Mucosa of descending colon (tissue), 3 donors: Measurements from ENCODE around the gene EPHA6. TPM values are rescaled to one million over a fixed set of nuclear protein-coding genes. Genes with fewer than 3 reads are reported as not detected.
"Not testable (repeated sequence)": the region's sequence is repeated elsewhere in the genome, so short reads cannot be mapped to it uniquely, and the experiment has no call there.

Source experiments
- ATAC-seq: fragments of 200-7000 bp; cut with Tn5 transposase; one replicate; pipeline ENCODE4 v1.9.1; 2020; ENCODE audit warnings: mild to moderate bottlenecking, moderate library complexity
- DNase-seq, 3 donors: peaks; one replicate each; pipeline ENCODE4 v3.0.0-alpha.2; 2020
- H3K36me3 ChIP-seq: fragments of 200-600 bp; one replicate; pipeline ENCODE4 v1.8.0; 2021; ENCODE audit warnings: low read depth, mild to moderate bottlenecking
- H3K4me1 ChIP-seq: fragments of 200-600 bp; one replicate; pipeline ENCODE4 v1.8.0; 2021; ENCODE audit warnings: low read depth, mild to moderate bottlenecking
- H3K4me3 ChIP-seq: fragments of 200-600 bp; one replicate; pipeline ENCODE4 v1.8.0; 2021; ENCODE audit warnings: mild to moderate bottlenecking
- H3K9me3 ChIP-seq: fragments of 200-600 bp; one replicate; pipeline ENCODE4 v1.8.0; 2021; ENCODE audit warnings: mild to moderate bottlenecking
- intact Hi-C, 2 donors: fragments of 100-400 bp; cut with DNase I in 1 of 2; cut with micrococcal nuclease in 1 of 2; formaldehyde crosslinking; loops; one replicate each; pipeline versions ENCODE4 v1.11.0 to v1.11.1; 2022; cut with DNase I, micrococcal nuclease
- total RNA-seq, 3 donors: library from RNA; stranded (reverse); fragmentation: NEBNext Ultra II Directional in 2 of 3; extraction: Animal tissue kit (Norgen Biotek cat#: 25700) in 2 of 3; gene quantifications; one replicate each; pipeline versions ENCODE4 v1.2.1 to v1.2.4, GENCODE V29; 2021 to 2023
- TF ChIP-seq, protein P1 (sequence below): fragments of 200-600 bp; IDR thresholded peaks from one replicate; pipeline ENCODE4 v1.8.0; 2022; ENCODE audit warnings: antibody characterized with exemption, mild to moderate bottlenecking
- donor health status: DM: no; HTN: no; CAD: no; lungs with moderate emphysema.
- donor health status: DM: no; HTN: no; CAD: no.
- donor health status: DM: no; HTN: yes; CAD: no.

EPHA6 gene
- total RNA-seq, 3 donors from 2014 or later: 0.55 to 24.8 (median 1.5) TPM

DNA sequence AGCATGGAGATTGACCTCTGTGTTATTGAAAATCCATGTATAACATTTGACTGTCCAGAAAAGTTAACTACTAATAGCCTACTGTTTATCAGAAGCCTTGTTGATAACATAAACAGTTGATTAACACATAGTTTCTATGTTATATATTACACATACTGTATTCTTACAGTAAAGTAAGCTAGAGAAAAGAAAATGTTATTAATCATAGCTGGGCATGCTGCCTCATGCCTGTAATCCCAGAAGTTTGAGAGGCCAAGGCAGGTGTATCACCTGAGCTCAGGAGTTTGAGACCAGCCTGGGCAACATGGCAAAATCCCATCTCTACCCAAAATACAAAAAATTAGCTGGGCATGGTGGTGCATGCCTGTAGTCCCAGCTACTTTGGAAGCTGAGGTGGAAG lies 163.3 kb downstream of the EPHA6 start:
- H3K36me3 ChIP-seq: no peaks in the 10 kb centered on the region
- TF ChIP-seq, protein P1, sequence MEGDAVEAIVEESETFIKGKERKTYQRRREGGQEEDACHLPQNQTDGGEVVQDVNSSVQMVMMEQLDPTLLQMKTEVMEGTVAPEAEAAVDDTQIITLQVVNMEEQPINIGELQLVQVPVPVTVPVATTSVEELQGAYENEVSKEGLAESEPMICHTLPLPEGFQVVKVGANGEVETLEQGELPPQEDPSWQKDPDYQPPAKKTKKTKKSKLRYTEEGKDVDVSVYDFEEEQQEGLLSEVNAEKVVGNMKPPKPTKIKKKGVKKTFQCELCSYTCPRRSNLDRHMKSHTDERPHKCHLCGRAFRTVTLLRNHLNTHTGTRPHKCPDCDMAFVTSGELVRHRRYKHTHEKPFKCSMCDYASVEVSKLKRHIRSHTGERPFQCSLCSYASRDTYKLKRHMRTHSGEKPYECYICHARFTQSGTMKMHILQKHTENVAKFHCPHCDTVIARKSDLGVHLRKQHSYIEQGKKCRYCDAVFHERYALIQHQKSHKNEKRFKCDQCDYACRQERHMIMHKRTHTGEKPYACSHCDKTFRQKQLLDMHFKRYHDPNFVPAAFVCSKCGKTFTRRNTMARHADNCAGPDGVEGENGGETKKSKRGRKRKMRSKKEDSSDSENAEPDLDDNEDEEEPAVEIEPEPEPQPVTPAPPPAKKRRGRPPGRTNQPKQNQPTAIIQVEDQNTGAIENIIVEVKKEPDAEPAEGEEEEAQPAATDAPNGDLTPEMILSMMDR: no peak
- DNase-seq: no peak
- H3K9me3 ChIP-seq: no peaks in the 10 kb centered on the region
- no peak overlapping the region for H3K4me3 ChIP-seq
- intact Hi-C loops: no loop called here
- no peak for ATAC-seq
- no peaks in the 10 kb centered on the region for H3K4me1 ChIP-seq

DNA sequence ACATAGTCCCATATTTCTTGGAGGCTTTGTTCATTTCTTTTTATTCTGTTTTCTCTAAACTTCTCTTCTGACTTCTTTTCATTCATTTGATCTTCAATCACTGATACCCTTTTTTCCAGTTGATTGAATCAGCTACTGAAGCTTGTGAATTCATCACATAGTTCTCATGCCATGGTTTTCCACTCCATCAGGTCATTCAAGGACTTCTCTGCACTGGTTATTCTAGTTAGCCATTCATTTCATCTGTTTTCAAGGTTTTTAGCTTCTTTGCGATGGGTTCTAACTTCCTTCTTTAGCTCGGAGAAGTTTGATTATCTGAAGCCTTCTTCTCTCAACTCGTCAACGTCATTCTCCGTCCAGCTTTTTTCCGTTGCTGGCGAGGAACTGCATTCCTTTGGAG lies 169.3 kb downstream of the EPHA6 start:
- H3K36me3 ChIP-seq, H3K4me3 ChIP-seq, H3K4me1 ChIP-seq, intact Hi-C loops, H3K9me3 ChIP-seq, DNase-seq, ATAC-seq: not testable (repeated sequence)

DNA sequence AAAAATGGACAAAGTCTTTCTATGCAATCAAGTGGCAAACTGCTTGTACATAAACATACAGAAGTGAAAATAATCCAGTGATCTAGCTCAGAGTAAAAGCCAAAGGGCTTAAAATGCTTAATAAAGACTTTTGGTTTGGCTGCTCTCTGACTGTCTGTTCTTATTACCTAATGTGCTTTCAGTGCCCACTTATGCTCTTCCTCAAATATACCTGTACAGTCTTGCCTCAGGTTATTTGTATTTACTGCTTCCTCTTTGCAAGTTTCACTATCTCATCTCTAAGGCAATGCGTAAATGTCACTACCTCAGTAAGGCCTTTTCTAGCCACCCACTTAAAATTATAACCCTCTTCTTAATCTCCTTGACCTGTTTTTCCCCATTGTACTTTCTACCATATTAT lies 171.8 kb downstream of the EPHA6 start:
- Histone ChIP-seq H3K9me3 (no peaks in the 10 kb centered on the region), H3K36me3 (no peaks in the 10 kb centered on the region), H3K4me1 (no peaks in the 10 kb centered on the region), H3K4me3 (no peak overlapping the region)
- no peak for ATAC-seq
- intact Hi-C loops: no loop called here
- DNase-seq: no peak
- TF ChIP-seq, protein P1: no peak

DNA sequence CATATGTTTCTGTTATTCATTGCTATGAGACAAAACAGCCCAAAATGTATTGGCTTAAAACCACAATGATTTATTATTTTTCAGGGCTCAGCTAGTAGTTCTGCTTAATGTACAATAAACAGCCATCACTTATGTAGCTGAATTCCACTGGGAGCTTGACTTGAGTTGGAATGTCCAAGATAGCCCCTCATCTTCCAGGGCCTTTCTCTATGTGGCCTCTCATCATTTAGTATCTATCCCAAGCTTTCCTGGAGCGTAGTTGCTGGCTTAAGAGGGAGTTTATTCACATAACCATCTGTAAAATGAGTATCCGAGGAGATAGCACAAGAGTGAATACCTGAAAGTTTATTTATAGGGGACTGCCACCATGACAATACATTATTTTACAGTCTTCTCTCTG lies 176.8 kb downstream of the EPHA6 start:
- ATAC-seq (no peak), DNase-seq (no peak)
- Histone ChIP-seq H3K4me1 (no peaks in the 10 kb centered on the region), H3K36me3 (no peaks in the 10 kb centered on the region), H3K4me3 (no peak overlapping the region), H3K9me3 (no peaks in the 10 kb centered on the region)
- TF ChIP-seq, protein P1: no peak
- intact Hi-C loops: no loop called here

DNA sequence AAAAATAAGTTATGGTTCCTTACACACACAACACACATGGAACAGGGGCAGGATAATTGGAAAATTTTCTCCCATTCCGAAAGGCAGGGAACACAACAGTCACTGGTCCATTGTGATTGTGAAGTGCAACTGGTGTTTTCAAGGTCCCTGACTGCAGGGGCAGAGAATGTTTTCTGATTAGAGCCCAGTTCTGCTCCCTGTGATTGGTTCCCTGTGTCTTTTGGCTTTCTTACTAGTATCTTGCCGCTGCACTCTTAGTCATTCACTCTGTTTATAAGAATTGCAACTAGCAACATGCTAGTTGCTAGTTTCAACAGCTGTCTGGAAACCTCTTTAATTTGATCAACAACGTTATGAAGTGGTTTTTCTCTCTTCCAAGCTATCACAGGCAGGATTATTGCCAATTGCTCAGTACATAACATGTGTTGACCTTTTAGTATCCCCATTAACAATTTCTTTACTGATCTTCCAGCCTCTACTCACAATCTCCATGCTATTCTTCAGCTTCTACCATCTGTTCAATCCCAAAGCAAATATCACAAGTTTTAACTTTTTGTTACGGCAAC lies 177.5 kb downstream of the EPHA6 start:
- intact Hi-C loops: no loop called here
- H3K36me3 ChIP-seq: no peaks in the 10 kb centered on the region
- no peak overlapping the region for H3K4me3 ChIP-seq
- no peaks in the 10 kb centered on the region for H3K4me1 ChIP-seq
- no peaks in the 10 kb centered on the region for H3K9me3 ChIP-seq
- DNase-seq: no peak
- TF ChIP-seq, protein P1: no peak
- ATAC-seq: peak; percentile 40

DNA sequence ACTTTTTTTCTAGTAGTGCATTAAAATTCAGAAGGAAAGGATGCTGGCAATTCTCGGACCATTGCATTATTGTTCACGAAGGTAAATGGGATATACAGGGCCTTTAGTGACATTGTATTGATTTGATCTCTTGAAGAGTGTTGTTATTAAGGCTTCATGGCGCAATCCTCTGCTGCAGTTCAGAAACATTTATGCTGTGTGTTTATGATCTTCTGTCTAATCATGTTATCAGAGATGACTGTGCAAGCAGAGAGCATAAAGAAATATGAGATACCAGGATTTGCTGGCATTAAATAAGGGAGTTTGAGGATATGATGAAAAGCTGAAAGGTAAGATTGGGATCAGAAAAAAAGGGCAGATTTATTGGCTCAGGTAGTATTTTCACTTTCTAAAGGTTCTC lies 180.6 kb downstream of the EPHA6 start:
- intact Hi-C loops: no loop called here
- ATAC-seq (no peak), DNase-seq (no peak)
- no peaks in the 10 kb centered on the region for H3K36me3 ChIP-seq
- TF ChIP-seq, protein P1: no peak
- H3K4me1 ChIP-seq: no peaks in the 10 kb centered on the region
- no peak overlapping the region for H3K4me3 ChIP-seq
- no peaks in the 10 kb centered on the region for H3K9me3 ChIP-seq
